GM21447 (cell line): Measurements from ENCODE around the gene LEMD1.

Experiments
- ATAC-seq: cut with Tn5 transposase; IDR thresholded peaks from one replicate; pipeline ENCODE4 v1.9.1; 2021; ENCODE audit not compliant: unreplicated experiment

LEMD1 gene

DNA sequence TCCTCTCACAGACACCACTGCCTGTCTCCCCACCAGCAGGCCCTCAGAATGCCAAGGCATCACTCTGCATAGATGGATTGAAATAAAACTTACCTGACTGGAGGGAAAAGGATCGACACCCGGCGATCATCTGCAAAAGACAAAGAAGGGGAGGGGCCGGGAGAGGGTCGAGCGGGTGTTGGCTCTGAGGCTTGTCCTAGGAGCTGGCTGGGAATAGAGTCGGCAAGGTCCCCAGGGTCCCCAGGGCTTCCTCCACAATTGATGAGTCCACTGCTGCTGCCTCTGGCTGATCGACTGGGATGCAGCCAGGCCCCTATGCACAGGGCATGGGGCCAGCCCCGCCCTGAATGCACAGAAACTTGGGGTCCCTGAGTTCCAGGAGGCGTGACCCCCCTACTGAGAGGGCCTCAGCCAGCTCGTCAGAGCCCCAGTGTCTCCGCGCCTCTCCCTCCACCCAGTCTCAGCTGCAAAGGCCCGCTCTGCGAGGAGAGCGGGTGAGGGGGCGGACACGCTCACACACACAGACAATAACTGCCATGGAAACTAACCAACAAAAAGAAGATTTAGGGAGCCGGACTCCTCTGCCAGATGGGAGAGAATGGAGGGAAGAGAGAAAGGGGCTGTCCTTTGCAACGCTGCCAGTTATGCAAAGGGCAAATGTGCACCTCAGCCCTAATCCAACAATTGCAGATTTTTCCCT, 65.3 kb downstream of the LEMD1 start, which contains the start of gene KLHDC8A:
Gene KLHDC8A (minus strand): TSS at position 483 of the 700 bp plus-strand sequence. CDS start 13,318 bp downstream, outside the sequence.
- ATAC-seq = no peak

DNA sequence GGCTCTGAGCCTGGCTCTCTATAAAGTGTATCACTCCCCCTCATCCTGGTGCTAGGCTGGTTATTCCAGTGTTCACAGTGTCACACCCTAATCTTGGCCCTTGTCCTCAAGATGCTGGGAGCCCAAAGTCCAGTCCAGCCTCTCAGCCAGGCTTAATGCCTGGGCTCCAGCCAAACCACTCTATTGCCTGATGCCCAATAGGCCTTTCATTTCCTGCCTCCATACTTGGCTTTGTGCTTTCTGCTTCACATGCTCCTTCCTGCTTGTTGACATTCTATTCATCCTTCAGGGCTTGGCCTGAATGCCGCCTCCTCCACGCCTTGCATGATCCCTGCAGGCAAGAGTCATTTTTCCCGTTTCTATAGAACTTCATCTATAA, 66.8 kb downstream of the LEMD1 start:
- no peak for ATAC-seq

DNA sequence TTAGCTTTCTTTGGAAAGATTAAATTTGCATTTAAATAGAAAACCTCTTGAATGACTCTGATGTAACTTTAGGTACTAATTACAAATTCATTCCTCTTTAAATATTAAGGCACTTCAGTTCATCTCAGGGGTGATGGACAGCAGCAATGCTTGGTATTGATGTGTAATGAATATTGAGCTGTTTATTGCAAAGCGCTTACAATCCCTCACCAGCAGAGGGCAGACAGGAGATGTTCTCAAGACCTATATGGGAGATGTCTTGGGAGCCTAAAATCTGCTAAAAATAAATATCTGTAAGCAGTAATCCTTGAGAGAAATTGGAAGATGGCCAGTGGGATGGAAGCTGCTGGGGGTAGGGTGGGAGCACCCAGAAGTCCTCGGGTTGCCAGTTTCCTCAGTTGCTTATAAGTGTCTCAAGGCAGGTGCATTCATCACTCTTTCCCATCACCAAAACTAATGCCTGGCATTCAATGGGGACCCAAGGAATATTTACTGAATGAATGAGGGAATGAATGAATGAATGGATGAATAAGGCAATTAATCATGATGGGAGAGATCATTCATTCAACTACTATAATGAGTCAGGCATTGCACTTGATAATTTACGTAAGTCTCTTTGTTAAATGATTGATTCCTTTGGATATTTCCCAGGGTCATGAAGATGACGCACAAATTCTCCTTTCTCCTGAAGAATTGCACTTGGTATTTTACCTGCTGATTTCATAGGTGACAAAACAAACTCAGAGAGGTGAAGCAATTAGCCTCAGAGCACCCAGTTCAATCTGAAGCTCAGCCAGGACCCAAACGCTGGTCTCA, 67.4 kb downstream of the LEMD1 start:
- ATAC-seq = no peak

GRCh38 chr1:205353612-205354011, 68.2 kb downstream of the LEMD1 start:
- no peak for ATAC-seq

DNA sequence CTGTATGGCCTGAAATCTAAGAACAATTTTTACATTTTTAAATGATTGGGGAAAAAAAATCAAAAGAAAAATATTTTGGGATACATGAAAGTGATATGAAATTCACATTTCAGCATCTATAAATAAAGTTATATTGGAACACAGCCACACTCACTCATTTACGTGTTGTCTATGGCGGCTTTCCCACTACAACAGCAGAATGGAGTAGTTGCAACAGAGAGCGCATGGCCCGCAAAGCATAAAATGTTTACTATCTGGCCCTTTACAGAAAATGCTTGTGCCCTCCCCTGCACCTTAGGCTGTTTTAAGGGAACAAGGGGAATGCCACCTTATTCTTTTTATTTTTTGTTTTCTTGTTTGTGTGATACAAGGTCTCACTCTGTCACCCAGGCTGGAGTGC, 68.7 kb downstream of the LEMD1 start:
- no peak for ATAC-seq

DNA sequence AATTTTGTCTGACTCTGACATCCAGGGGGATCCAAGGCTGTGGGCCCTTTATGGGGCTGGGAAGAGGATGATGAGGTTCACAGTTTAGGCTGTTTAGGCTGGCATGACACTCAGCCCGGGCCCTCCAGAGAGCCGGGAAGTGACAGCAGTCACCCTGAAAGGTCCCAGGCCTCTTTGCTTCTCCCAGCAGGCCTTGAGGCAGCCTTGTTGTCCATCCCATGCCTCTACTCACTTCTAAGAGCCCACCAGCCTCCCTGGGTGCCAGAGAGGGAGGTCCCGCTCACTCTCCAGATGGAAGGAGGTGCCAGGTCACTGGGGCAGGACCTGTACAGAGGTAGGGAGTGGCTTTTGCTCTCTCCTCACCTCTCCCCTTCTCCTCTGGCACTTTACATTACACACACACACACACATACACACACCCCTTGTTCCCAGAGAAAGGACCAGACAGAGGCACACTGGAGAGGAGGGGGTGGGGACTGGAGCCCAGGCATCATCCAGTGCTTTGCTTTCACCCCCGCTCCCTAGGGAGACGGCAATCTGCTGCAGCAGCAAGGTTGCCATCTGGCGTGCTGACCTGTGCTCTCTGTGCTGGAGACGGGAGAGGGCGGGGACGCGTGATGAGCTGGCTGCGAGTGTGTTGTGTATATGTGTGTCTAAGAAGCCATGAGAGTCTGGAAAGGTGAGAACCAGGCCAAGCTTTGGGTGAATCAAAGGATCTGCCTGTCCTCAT, 69.7 kb downstream of the LEMD1 start:
- no peak for ATAC-seq

DNA sequence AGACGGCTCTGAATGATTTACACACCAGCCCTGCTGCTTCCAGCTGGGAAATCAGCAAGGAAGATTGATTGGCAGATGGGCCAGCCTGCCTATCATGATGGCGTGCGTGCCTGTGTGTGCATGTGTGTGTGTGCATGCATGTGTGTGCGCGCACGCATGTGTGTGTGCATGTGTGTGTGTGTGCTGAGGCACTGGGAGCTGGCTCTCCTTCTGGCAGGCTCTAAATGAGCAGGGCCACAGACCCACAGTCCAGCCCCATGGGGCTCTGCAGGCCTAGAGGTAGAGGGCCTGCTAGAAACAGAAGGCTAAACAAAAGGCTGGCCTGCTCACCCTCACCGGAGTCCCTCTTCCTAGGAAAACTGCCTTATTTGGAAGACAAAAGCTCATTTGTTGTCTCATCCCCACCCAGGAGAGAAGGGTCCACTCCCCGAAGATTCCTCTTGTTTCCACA, 71.1 kb downstream of the LEMD1 start:
- no peak for ATAC-seq

GRCh38 chr1:205350124-205350523, 71.7 kb downstream of the LEMD1 start:
- ATAC-seq = no peak

DNA sequence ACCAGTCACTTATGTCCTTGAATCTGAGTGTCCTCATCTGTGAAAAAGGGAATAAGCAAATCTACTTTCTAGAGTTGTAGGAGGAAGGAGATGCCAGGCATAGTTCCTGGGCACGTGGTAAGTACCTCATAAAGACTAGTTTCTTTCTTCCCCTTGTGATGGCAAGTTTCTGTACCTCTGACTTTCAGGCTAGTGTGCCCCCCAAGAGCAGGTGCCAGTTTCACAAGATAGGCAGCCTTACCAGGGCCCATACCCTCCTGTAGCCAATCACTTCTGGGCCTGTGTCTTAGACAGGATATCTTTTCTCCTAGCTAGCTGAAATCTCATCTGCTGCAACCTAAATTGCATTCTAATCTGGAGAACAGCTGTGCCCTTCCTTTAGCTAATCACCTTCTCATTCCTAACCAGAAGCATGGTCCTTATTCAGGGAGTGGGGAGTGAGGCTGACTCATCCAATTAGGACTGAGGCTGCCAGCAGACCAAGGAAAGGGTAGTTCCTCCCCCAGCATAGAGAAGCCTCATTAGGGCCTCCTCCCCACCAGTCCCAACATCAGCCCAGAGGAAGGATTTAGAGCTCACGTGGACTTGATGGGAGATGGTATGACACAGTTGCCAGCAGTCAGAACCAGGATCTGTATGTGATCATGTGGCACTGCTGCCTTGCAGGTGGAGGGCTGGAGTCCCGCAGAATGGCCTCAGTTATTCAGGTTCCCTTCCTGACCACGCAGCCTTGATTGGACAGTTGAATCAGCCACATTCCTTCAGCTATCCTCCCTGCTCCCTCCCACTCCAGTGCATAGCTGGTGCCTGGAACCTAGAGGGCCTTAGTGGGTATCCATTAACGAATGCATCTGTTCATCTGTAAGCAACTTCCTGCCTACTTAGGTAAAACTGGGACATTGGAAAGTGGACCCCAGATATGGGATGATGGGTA, 73.0 kb downstream of the LEMD1 start:
- ATAC-seq = no peak

DNA sequence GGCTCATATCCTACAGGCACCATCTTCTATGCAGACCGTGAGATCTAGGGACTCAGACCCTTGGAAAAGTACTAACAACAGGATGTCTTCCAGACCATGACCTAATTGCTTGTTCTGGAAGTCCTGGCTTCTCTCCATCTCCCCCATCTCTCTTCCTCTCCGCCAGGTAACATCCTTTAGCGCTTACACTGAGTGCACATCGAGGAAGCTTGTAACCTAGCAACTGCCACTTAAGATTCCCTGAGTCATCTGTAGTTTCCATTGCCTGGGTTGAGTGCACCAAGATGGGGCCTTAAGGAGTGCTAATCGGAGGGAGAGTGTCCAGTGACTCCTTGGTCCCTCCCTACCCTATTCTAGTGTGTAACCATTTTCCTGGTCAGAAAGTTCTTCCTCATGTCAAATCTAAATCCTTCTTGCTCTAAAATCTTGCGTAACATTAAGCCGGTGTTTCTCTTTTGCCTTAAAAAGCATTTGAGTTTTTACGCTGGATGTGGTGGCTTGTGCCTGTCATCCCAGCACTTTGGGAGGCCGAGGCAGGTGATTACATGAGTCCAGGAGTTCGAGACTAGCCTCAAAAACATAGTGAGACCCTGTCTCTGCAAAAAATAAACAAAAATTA, 74.8 kb downstream of the LEMD1 start:
- ATAC-seq = no peak

GRCh38 chr1:205345761-205346160, 76.1 kb downstream of the LEMD1 start:
- ATAC-seq = no peak

- ATAC-seq = no peak
These were observed 77.6 kb downstream of the LEMD1 start for GRCh38 chr1:205344066-205344928.

- ATAC-seq = no peak
These were observed 78.3 kb downstream of the LEMD1 start for GRCh38 chr1:205343431-205344065.

DNA sequence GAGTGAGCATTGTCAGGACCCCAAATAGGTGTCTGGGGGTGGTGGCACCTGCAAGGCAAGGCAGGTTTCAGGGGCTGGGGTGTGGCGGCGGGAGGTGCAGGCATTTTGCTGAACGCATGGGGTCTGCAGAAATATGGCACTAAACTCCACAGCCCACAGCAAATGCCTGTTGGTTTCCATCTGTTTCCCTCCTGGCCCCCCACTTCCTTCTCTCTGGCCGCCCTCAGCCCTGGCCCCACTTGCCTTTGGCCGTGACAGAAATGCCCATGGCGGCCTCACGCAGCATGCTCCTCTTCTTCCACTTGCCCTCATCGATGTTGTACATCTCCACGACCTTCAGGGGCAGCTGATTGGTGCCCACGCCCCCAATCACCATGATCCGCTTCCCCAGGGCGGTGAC, 78.9 kb downstream of the LEMD1 start:
- no peak for ATAC-seq

DNA sequence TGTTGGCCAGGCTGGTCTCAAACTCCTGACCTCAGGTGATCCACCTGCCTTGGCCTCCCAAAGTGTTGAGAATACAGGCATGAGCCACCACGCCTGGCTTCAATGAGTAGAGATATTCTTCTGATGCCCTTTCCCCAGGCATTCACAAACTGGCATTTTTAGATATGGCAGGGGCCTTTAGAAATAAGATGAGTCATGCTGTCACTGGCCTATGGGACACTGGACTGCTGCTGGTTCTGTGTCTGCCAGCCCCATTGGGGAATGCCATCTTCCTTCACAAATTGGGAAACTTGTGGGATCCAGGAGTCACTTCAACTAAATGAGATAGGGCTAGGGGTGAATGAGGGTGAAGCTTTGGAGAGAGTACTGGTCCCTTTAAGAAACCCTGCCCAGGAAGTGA, 81.2 kb downstream of the LEMD1 start:
- no peak for ATAC-seq

- no peak for ATAC-seq
These were observed 82.1 kb downstream of the LEMD1 start for GRCh38 chr1:205339717-205340116.

DNA sequence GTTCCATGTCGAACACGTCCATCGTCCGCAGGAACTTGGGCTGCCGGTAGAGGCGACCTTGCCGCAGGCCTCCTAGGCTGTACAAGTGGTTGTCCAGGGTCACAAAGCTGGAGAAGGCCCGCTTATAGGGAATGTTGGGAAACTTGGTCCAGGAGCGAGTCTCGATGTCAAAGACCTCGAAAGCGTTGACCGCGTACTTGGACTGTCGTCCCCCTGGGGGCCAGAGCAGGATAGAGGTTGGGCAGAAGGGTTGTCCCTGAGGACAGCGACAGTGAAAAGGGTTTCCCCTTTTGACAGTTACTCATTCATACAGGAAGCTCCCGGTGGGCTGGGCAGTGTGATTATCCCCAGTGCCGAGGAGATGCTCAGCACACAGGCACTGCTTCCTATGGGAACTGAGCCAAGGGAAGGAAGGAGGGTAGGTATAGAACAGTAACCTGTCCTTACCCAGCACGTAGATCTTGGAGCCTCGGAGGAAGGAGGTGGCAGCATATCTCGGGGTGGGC, 82.6 kb downstream of the LEMD1 start:
- ATAC-seq = no peak

DNA sequence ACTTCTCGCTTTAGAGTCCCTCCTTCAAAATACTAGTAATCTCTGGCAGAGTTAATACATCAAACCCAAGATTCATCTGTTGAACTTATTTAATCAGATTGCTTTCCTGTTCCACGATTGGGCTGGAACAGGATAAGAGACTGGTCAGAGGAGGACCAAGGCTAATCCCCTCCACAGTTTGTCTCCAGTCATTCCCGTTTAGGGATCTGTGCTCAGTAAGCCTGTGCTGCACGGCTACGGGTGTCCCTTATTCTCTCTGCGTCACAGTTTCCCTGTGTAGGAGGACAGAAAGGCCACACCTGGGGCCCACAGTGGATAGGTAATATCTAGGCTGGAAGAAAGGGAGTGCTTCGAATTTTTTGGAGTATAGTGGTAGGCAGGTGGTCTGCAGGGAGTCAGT, 83.8 kb downstream of the LEMD1 start:
- ATAC-seq = no peak

- ATAC-seq = no peak
These were observed 84.4 kb downstream of the LEMD1 start for GRCh38 chr1:205337481-205337880.
